SU-DHL-6 (cell line): Measurements from ENCODE around the gene MUC6.

ENCODE experiments used
- EZH2phosphoT487 ChIP-seq: fragments of 200-600 bp; sonication (generic), shearing (Covaris generic); conservative IDR thresholded peaks from 2 replicates; pipeline ENCODE4 v1.6.1; 2018; ENCODE audit warnings: mild to moderate bottlenecking, antibody characterized with exemption, low read length, moderate library complexity, mixed read lengths
- TF ChIP-seq, protein P1 (sequence below): fragments of 200-600 bp; sonication (generic); IDR thresholded peaks from one replicate; pipeline ENCODE4 v1.5.1; 2017; ENCODE audit warnings: antibody characterized with exemption, mild to moderate bottlenecking, low read length, moderate library complexity; ENCODE audit not compliant: insufficient read depth, poor library complexity, severe bottlenecking

DNA sequence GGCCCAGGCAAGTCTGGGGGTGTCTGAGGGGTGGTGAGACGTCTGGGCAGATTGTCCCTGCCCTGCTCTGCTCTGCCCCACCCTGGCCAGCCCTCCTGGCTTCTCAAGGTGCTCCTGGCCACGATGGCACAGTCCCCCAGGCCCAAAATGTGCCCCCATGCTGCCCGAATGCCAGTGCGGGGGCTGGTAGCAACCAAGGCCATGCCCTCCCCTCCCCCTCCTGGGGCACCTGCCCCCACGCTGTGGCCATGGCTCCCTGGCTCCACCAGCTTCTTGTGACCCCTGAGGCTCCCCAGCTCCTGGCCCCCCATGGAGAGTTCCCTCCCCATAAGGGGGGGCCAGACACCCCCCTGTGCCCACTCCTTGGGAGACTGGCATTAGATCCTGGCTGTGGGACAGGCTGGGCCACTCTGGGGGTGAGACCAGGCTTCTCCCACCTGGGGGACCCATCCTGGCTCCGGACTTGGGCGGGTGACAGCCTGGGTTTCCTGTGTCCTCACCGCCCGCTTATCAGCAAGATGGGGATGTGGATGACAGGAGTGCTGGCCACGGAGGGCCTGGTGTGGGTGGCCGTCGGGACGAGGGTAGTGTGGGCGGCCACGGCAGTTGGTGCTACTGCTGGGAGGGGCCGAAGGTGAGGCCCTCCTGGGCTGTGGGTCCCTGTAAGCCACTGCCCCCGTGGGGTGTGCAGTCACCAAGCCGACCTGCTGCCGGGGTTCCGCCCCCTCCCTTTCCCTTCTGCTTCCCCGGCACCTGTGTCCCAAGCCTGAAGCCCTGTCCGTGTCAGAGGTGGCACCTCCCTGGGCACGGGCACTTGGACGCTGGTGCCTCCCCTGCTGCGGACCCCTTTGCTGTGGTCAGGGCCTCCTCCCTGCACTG is 15.9 kb upstream of the MUC6 start:
- TF ChIP-seq, protein P1, sequence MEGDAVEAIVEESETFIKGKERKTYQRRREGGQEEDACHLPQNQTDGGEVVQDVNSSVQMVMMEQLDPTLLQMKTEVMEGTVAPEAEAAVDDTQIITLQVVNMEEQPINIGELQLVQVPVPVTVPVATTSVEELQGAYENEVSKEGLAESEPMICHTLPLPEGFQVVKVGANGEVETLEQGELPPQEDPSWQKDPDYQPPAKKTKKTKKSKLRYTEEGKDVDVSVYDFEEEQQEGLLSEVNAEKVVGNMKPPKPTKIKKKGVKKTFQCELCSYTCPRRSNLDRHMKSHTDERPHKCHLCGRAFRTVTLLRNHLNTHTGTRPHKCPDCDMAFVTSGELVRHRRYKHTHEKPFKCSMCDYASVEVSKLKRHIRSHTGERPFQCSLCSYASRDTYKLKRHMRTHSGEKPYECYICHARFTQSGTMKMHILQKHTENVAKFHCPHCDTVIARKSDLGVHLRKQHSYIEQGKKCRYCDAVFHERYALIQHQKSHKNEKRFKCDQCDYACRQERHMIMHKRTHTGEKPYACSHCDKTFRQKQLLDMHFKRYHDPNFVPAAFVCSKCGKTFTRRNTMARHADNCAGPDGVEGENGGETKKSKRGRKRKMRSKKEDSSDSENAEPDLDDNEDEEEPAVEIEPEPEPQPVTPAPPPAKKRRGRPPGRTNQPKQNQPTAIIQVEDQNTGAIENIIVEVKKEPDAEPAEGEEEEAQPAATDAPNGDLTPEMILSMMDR: no peak
- no peak for TF ChIP-seq EZH2phosphoT487
